Kidney (tissue), 14 donors: ENCODE results near the gene KCNT1. TPM values are rescaled to one million over a fixed set of nuclear protein-coding genes. Genes with fewer than 3 reads are reported as not detected.

Experiments used
- DNase-seq, 5 donors: peaks; one replicate each; pipeline ENCODE4 v3.0.0-alpha.2; 2013 to 2020
- FAIRE-seq: peaks from 2 replicates; lab custom pipeline; 2012; peaks lifted over from hg19 to GRCh38; lab: Jason Lieb, UNC
- H3K27ac ChIP-seq, 2 donors: one replicate each; pipeline ENCODE4 v1.7.0; 2013; ENCODE audit warnings: low read depth in 2 of 2, low read length in 2 of 2, inconsistent platforms in 1 of 2
- H3K27me3 ChIP-seq: one replicate; pipeline ENCODE4 v1.7.1; 2013; ENCODE audit warnings: low read length, inconsistent platforms; ENCODE audit not compliant: control insufficient read depth, insufficient read depth
- H3K36me3 ChIP-seq, 3 donors: one replicate each; pipeline versions ENCODE4 v1.7.0 to v1.7.1; 2013; ENCODE audit warnings: low read length in 3 of 3, control low read depth in 1 of 3, inconsistent platforms in 1 of 3; ENCODE audit not compliant: insufficient read depth in 3 of 3, control insufficient read depth in 2 of 3
- H3K4me1 ChIP-seq, 3 donors: one replicate each; pipeline versions ENCODE4 v1.7.0 to v1.7.1; 2013; ENCODE audit warnings: low read length in 3 of 3, inconsistent platforms in 1 of 3, low read depth in 1 of 3; ENCODE audit not compliant: control insufficient read depth in 2 of 3, insufficient read depth in 2 of 3
- H3K4me3 ChIP-seq, 3 donors: one replicate each; pipeline versions ENCODE4 v1.7.0 to v1.8.1; 2013; ENCODE audit warnings: low read length in 3 of 3, control low read depth in 1 of 3, inconsistent platforms in 1 of 3
- H3K9ac ChIP-seq, 3 donors: one replicate each; pipeline versions ENCODE4 v1.7.0 to v1.7.1; 2013; ENCODE audit warnings: low read length in 3 of 3, control low read depth in 1 of 3, inconsistent platforms in 1 of 3
- H3K9me3 ChIP-seq, 3 donors: one replicate each; pipeline versions ENCODE4 v1.7.0 to v1.7.1; 2013; ENCODE audit warnings: low read length in 3 of 3, control low read depth in 1 of 3, inconsistent platforms in 1 of 3; ENCODE audit not compliant: control insufficient read depth in 2 of 3, insufficient read depth in 1 of 3
- CTCF ChIP-seq: IDR thresholded peaks from 3 replicates; pipeline ENCODE4 v1.5.1; 2012; ENCODE audit warnings: mild to moderate bottlenecking, moderate library complexity, borderline replicate concordance; ENCODE audit not compliant: insufficient read depth; ENCODE audit errors: extremely low read depth
- intact Hi-C: fragments of 100-400 bp; cut with DNase I; formaldehyde crosslinking; loops from one replicate; pipeline ENCODE4 v1.11.1; 2022
- polyA plus RNA-seq: library from polyadenylated mRNA; stranded (reverse); fragments of 350-450 nt; fragmentation: Illumina TruSeq; extraction: RNeasy Lipid Tissue Mini Kit (QIAGEN cat#74804); gene quantifications from one replicate; pipeline ENCODE4 v1.2.3, GENCODE V29; 2014; ENCODE audit warnings: low read depth, low replicate concordance; ENCODE audit not compliant: insufficient read depth
- total RNA-seq: library from RNA; stranded (reverse); fragmentation: NEBNext Ultra II Directional; extraction: Animal tissue kit (Norgen Biotek cat#: 25700); gene quantifications from one replicate; pipeline ENCODE4 v1.2.1, GENCODE V29; 2021
- donor health status: control.
- donor health status: control.
- donor health status: control.
- donor health status: control.
- donor health status: control.
- donor health status: DM: yes; HTN: yes; CAD: no.
- donor health status: Normal renal cell carcinoma (clear cell type).

Gene KCNT1
- total and polyA plus RNA-seq, 2 donors from 2014 or later: 0.15 TPM; not detected in 1

GRCh38 chr9:135694414-135694813 is 7.6 kb upstream of the KCNT1 start:
- H3K4me1 ChIP-seq: no peaks in the 10 kb centered on the region
- H3K36me3 ChIP-seq: no peaks in the 10 kb centered on the region
- no peak overlapping the region for H3K27ac ChIP-seq
- intact Hi-C loops: no loop called here
- DNase-seq (no peak), FAIRE-seq (no peak)
- H3K9ac ChIP-seq: no peak overlapping the region
- H3K4me3 ChIP-seq: no peak overlapping the region
- no peaks in the 10 kb centered on the region for H3K9me3 ChIP-seq
- TF ChIP-seq CTCF: no peak
- H3K27me3 ChIP-seq: no peaks in the 10 kb centered on the region

DNA sequence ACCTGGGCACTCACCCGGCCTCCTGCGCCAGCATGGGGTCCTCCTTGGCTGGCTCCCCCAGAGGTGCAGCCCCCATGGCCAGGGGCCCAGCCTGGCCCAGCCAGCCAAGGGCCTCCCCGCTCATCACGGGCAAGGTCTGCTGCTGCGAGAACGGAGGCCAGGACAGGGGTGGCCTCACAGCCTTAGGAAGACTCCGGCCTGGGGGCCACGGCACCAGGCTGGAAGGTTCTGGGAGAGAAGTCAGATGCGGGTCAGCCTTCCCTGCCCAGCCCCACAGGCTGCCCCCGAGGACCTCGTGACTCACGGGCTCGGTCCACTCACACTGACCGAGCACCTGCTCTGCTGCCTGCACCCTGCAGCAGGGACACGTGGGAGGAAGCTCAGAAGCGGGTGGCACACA is 6.9 kb upstream of the KCNT1 start:
- H3K9ac ChIP-seq: no peak overlapping the region
- no peak overlapping the region for H3K4me3 ChIP-seq
- FAIRE-seq: no peak
- no peaks in the 10 kb centered on the region for H3K4me1 ChIP-seq
- no peaks in the 10 kb centered on the region for H3K27me3 ChIP-seq
- H3K36me3 ChIP-seq: no peaks in the 10 kb centered on the region
- H3K9me3 ChIP-seq: no peaks in the 10 kb centered on the region
- no peak for DNase-seq
- intact Hi-C loops: no loop called here
- no peak overlapping the region for H3K27ac ChIP-seq
- TF ChIP-seq CTCF: no peak

- no peak overlapping the region for H3K9ac ChIP-seq
- intact Hi-C loops: no loop called here
- H3K4me3 ChIP-seq: no peak overlapping the region
- FAIRE-seq (no peak), DNase-seq (no peak)
- H3K27me3 ChIP-seq: no peaks in the 10 kb centered on the region
- no peaks in the 10 kb centered on the region for H3K36me3 ChIP-seq
- H3K9me3 ChIP-seq: no peaks in the 10 kb centered on the region
- TF ChIP-seq CTCF: no peak
- no peak overlapping the region for H3K27ac ChIP-seq
- no peaks in the 10 kb centered on the region for H3K4me1 ChIP-seq
These were observed 6.3 kb upstream of the KCNT1 start for GRCh38 chr9:135695642-135696041.

GRCh38 chr9:135696446-135696845 is 5.5 kb upstream of the KCNT1 start:
- intact Hi-C loops: no loop called here
- FAIRE-seq (no peak), DNase-seq (no peak)
- no peaks in the 10 kb centered on the region for H3K4me1 ChIP-seq
- H3K36me3 ChIP-seq: no peaks in the 10 kb centered on the region
- no peaks in the 10 kb centered on the region for H3K9me3 ChIP-seq
- no peak for TF ChIP-seq CTCF
- no peak overlapping the region for H3K27ac ChIP-seq
- no peak overlapping the region for H3K4me3 ChIP-seq
- no peaks in the 10 kb centered on the region for H3K27me3 ChIP-seq
- no peak overlapping the region for H3K9ac ChIP-seq
